Measurements from ENCODE around the gene KIF19. TPM values are rescaled to one million over a fixed set of nuclear protein-coding genes. Genes with fewer than 3 reads are reported as not detected.

Gene KIF19
- total and polyA plus RNA-seq, 2 of the 8 experiments (the other 6 are each of a cell fraction or from before 2014, with no cell fraction given): 0.52 to 0.77 TPM

GRCh38 chr17:74343121-74343520, 17.1 kb downstream of the KIF19 start:
- no peaks in the 10 kb centered on the region for H3K79me1 ChIP-seq (ENCODE audit: low read depth, low read length)
- H3K4me1 ChIP-seq (replicated peaks in 1 of 4; ENCODE audit: control insufficient read depth in 3 of 4, insufficient read depth in 4 of 4, low read length in 3 of 4): peaks cover 0 to 16% (median 9%) of the 10 kb centered on the region in 4 experiments; a peak in 5 of 7 replicates
- no peak overlapping the region for H4K5ac ChIP-seq (ENCODE audit: insufficient read length, low read depth, low read length)
- H4K8ac ChIP-seq (ENCODE audit: extremely low read depth, insufficient read depth, low read length): no peak overlapping the region
- H2BK120ac ChIP-seq (replicated peaks; ENCODE audit: low read depth, low read length): no peak overlapping the region
- no peak overlapping the region for H3K9ac ChIP-seq (replicated peaks in 1 of 4; ENCODE audit: extremely low read depth in 1 of 4, low read depth in 3 of 4, low read length in 3 of 4)
- peak overlapping the region; percentile 46 for H4K91ac ChIP-seq (replicated peaks; ENCODE audit: insufficient read length, low read length)
- no peak overlapping the region for H2BK5ac ChIP-seq (ENCODE audit: low read depth, low read length)
- DNase-seq (ENCODE audit: low read depth in 1 of 2, low spot score in 2 of 2): no peak
- no peak for FAIRE-seq
- ChIA-PET POLR2A (ENCODE audit: partially characterized antibody) (interaction anchor here (1.2 kb wide), 1 partner anchor 16 kb away, joined by 3 read pairs; no protein-coding TSS in a partner anchor), CTCF (ENCODE audit: partially characterized antibody) (interaction anchor here (1.2 to 11.2 kb wide), 4 partner anchors 10 to 223 kb away, joined by 3 to 114 read pairs (median 10); partner anchors contain the start of gene GPR142)
- no peak overlapping the region for H3K14ac ChIP-seq (ENCODE audit: insufficient read length)
- H2BK12ac ChIP-seq (ENCODE audit: low read depth, low read length): peak overlapping the region; percentile 60; the same call in 1 of the 2 replicates
- H3K4me3 ChIP-seq (ENCODE audit: extremely low read depth in 1 of 4, insufficient read depth in 2 of 4, low read depth in 3 of 4, low read length in 4 of 4): no peak overlapping the region
- H3K36me3 ChIP-seq (ENCODE audit: control insufficient read depth in 2 of 4, insufficient read depth in 4 of 4, low read length in 3 of 4): no peaks in the 10 kb centered on the region
- WGBS, 2 experiments (ENCODE audit: extremely low coverage in 1 of 2, insufficient coverage in 1 of 2, insufficient read length in 1 of 2, insufficient replicate concordance in 2 of 2, low coverage in 1 of 2, low lambda C conversion rate in 2 of 2, missing lambda C conversion rate in 1 of 2): 90% methylated on average over 8 of the region's 8 CpGs; no CpG with 5 or more reads in 1 of the 2 experiments
- H2BK20ac ChIP-seq (ENCODE audit: low read length): no peak overlapping the region
- no peaks in the 10 kb centered on the region for H3K23me2 ChIP-seq (ENCODE audit: low read depth, low read length)
- no peak overlapping the region for H3K56ac ChIP-seq (replicated peaks; ENCODE audit: insufficient read length, low read depth, low read length)
- H3K27ac ChIP-seq (ENCODE audit: low read depth, low read length): no peak overlapping the region
- no peak overlapping the region for H2AFZ ChIP-seq (ENCODE audit: low read length)
- no peak overlapping the region for H3K4me2 ChIP-seq (ENCODE audit: insufficient read depth in 1 of 2, low read depth in 2 of 2, low read length in 2 of 2)
- no peak overlapping the region for H3K23ac ChIP-seq (ENCODE audit: insufficient read length)
- no peak overlapping the region for H3K18ac ChIP-seq (ENCODE audit: extremely low read depth, low read length)
- no peak overlapping the region for H3K4ac ChIP-seq (replicated peaks; ENCODE audit: insufficient read length, low read depth, low read length)
- TF ChIP-seq KDM1A (IDR thresholded peaks at IDR 0.05; ENCODE audit: borderline replicate concordance, low read length) (peak; percentile 52; the same call in 1 of the 2 replicates), HDAC2 (IDR thresholded peaks at IDR 0.05; ENCODE audit: borderline replicate concordance in 1 of 2, low read depth in 2 of 2, low read length in 2 of 2) (no peak), GABPA (IDR thresholded peaks at IDR 0.05; ENCODE audit: borderline replicate concordance, insufficient read depth, low read length) (no peak), MAX (IDR thresholded peaks at IDR 0.05) (no peak), HDAC6 (IDR thresholded peaks at IDR 0.05; ENCODE audit: low read depth, low read length) (no peak)
- H4K20me1 ChIP-seq (replicated peaks in 1 of 2; ENCODE audit: control insufficient read depth in 1 of 2, insufficient read depth in 2 of 2, low read length in 2 of 2): no peaks in the 10 kb centered on the region
- H3K79me2 ChIP-seq (ENCODE audit: control insufficient read depth in 1 of 2, insufficient read depth in 2 of 2, low read length in 2 of 2): no peaks in the 10 kb centered on the region
- no peak overlapping the region; the same call in 1 of the 2 replicates for H2BK15ac ChIP-seq (ENCODE audit: low read length)
- peaks cover 0 to 2% (median 0%) of the 10 kb centered on the region in 4 experiments; a peak in 2 of 7 replicates for H3K27me3 ChIP-seq (replicated peaks in 1 of 4; ENCODE audit: control insufficient read depth in 3 of 4, extremely low read depth in 1 of 4, insufficient read depth in 3 of 4, low read length in 3 of 4)
- no peaks in the 10 kb centered on the region for H3K9me3 ChIP-seq (ENCODE audit: insufficient read depth in 2 of 2, low read depth in 1 of 2, low read length in 1 of 2)
- no peak overlapping the region for H2AK5ac ChIP-seq (ENCODE audit: low read depth, low read length)

All from H1 (cell line).